NOMO-1 treated with dmso at 0.1 percent for 144 hours (cell line): Measurements from ENCODE around the gene ZCWPW2.

Source experiments
- DNase-seq: peaks from one replicate; lab custom pipeline; 2025; ENCODE audit not compliant: unreplicated experiment; lab: John Stamatoyannopoulos, UW

The ZCWPW2 gene, protein sequence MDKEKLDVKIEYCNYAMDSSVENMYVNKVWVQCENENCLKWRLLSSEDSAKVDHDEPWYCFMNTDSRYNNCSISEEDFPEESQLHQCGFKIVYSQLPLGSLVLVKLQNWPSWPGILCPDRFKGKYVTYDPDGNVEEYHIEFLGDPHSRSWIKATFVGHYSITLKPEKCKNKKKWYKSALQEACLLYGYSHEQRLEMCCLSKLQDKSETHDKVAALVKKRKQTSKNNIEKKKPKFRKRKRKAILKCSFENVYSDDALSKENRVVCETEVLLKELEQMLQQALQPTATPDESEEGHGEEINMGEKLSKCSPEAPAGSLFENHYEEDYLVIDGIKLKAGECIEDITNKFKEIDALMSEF

DNA sequence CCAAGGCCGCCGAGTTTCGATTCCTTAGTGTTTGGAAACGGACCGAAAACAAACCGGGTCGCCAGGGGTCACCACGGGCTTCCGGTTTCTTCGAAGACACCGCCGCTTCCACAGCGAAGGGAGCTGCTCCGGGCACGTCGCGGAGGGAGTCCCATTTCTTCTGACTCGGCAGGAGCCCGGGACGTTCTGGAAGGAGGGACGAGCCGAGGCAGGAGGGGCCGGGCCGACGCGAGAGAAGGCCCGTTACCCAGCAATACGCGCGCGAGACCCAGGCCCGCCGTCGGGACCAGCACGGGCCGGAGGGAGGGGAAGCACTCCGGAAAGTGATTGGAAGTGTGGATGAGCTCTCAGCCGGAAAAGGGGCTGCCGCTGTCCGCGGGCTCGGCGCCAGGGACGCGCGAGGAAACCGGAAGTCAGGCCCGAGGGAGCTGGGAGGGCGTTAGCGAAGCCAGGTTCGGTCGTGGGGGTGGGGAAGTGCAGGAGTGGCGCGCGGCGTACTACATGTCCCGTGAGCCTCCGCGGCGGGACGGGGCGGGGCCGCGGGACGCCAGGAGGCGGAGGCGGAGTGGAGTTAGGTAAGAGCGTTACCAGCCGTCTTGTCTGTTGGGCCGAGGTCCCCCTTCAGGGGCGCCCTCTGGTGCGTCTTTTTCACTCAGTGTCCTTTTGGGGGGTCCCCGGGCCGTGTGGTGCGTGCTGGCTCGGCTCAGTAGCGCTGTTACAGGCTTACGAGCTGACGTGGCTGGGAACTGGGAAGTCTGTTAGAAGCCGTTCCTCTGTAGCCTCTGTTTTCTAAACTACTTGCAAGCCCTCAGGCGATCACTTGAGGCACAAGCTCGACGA, at the start of gene ZCWPW2, which contains the start of gene AZI2:
ZCWPW2 (plus strand) TSS at position 93 of the 840 bp plus-strand sequence. CDS start 64,348 bp downstream, outside the sequence.
AZI2 (minus strand) TSS at position 196 of the 840 bp plus-strand sequence. CDS start 8,207 bp downstream, outside the sequence.
- peak; percentile 91 for DNase-seq

DNA sequence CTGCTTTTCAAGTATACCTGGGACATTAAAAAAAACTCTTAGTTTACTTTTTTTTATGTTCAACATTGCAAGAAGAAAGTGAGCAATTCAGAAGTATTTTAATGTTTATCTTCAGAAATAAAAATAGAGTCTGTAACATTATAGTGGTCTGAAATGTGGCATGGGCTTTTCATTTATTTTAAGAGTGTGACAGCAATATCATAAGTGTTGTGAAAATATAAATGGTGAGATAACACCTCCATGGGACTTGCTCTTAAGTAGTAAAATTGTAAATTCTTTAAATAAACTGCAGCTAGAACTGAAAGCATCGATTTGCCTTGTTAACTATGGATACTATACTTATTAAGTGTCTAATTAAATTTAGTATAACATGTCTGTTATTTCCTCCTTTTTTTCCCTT, 48.8 kb upstream of the ZCWPW2 start:
- no peak for DNase-seq

DNA sequence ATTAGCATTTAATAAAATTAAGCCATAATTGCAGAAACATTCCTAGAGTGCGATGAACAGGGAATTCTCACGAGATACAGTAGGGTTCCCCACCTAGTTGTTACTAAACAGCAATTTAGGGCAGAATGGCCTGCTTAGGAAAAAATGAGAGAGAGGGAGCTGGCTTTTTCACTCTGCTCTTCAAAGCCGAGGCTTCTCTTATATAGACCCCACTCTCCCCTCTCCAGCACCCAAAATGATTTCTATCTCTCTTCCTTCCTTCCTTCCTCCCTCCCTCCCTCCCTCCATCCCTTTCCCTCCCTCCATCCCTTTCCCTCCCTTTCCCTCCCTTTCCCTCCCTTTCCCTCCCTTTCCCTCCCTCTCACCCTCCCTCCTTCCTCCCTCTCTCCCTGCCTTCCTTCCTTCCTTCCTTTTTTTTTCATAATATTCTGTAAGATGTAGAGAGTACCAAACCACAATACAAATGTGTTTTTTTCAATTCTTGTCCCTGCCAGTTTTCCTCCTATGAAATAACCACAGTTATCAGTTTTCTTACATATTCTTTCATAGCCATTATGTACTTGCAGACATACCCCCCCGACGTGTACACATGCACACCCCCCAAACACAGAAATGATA, 48.1 kb upstream of the ZCWPW2 start:
- no peak for DNase-seq

DNA sequence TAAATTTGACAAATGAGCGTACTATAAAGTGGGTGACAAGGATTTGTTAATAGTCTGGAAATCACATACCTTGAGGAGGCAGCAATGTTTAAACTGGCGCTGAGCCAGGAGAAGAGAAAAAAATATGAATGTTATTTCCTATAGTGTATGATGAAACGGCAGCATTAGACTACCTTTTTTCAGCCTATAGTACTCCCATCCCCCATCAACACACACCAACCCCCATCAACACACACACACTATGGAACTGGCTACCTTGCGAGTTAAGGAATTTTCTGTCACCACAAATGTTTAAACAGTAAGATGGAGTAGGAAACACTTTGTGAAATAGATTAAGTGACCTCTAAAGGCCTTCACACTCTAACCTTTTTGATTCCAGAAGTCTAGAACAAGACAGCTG, 46.8 kb upstream of the ZCWPW2 start:
- DNase-seq: no peak

DNA sequence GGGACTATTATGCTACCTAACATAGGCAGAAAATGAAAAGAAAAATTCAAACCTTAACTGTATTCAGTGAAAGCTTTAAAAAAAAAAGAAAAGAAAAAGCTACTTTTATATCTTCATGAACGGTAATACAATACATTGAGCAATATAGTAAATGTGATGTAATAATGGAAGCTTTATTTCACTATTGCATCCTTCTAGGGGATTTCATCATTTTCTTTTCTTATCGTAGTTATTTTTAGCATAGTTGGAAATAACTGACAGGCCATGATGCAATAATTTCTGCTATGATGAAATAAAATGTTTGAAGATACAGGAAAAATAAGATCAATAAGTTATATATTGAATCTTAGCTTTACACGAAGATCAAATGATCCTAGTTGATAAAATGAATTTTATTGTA, 40.3 kb upstream of the ZCWPW2 start:
- DNase-seq: peak; percentile 10

DNA sequence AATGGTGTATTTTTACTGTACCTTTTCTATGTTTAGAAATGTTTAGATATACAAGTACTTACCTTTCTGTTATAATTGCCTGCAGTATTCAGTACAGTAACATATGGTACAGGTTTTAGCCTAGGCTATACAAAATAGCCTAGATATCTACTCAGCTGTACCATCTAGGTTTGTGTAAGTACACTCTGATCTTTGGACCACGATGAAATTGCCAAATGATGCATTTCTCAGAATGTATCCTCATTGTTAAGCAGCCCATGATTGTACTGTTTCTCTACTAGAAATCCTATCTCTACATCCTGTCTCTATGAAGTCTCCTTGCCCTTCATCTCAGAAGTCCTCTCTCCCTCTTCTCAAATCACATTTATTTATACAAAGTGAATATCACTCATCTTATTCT, 32.8 kb upstream of the ZCWPW2 start:
- no peak for DNase-seq

DNA sequence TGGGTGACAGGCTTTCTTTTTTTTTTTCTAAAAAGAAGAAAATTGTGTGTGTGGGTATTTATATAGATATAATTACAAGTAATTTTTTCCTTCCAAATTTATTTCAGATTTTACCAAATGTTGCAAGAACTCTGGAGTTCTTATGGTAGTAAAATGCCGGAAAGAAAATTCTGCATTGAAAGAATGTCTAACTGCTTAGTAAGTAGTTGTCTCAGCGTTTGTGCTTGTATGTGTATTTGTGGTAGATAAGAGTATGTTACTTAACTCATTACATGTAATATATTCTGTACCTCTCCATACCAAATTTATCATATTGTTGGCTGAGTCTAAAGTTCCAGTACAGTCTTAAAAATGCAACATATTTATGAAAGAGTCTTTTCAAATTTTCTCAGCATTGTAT, 32.3 kb upstream of the ZCWPW2 start:
- no peak for DNase-seq

DNA sequence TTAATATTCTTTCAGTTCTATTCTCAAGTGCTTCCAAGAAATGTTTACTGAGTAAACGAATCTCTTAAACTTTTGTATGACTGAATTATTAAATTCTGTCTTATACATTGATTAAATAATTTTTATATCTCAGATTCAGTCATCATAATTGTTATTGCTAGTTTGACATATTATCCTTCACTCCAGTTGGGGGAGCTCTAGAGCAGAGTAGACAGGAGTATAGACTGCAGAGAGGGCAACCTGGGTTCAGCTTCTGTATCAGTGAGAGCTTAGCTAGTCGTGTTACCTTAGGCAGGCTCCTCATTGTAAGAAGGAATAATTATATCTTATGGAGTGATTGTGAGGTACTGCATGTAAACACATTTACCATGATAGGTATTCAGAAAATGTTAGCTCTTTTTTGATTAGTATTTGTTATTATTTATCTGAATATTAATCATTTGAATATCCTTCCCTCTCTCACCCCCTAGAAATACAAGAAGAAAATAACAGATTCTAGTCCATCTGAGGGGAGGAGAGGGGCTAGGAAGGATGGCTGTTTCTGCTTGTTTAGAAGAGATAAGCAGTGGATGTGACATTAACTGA, 31.0 kb upstream of the ZCWPW2 start:
- no peak for DNase-seq

DNA sequence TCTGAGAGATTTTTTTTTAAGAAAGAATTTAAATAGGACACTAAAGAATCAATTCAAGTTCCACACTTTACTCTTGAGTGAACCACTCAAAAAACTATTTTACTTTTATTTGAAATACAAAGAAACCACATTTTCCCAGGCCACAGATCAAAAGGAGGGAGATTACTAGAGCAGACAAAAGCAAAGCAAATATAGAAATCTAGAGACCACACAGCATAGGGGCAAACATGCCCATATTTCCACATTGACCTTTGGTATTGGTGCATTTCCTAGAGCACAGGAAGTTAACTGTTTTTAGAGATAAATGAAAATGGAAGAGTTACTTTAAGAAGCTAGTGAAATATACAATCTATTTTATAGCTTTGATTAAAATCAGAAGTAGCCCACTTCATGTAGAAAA, 27.5 kb upstream of the ZCWPW2 start:
- no peak for DNase-seq

DNA sequence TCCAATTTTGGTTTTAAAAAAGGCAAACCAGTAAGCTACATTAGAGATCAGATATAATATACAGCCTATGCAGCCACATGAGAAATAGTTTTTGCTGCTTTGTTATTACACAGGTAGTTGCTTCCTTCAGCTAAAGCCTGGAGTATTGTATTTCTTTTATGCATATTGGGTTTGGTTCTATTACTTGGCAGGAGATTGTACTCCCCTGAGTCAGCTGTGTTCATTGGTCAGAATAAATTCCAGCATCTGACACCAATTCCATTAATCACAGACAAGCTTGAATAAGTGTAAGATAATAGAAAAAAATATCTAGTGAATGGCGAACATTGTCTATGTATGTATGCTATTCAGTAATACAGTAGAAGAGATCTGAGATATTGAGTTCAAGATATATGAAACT, 26.1 kb upstream of the ZCWPW2 start:
- DNase-seq: no peak

DNA sequence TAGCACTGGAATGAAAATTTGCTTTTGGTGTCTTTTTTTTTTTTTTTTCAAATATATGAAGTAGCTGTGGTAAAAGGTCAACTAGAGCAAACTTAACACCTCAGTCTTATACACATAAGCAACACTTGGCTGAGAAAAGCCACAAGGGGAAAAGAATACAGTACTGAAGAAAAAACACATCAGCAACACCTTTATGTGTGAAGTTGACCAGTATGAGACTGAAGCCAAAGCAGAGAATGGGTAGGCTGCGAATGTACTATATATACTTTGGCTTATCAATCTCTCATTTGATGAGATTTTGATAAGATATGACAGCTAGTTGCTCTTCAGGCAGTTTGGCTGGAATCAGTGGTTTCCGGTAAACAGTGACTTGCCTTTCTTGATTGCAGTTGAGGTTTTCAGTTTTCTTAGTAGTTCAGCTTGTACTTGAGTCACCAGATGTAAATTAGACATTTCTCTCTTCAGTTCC, 22.0 kb upstream of the ZCWPW2 start:
- DNase-seq: peak; percentile 57

DNA sequence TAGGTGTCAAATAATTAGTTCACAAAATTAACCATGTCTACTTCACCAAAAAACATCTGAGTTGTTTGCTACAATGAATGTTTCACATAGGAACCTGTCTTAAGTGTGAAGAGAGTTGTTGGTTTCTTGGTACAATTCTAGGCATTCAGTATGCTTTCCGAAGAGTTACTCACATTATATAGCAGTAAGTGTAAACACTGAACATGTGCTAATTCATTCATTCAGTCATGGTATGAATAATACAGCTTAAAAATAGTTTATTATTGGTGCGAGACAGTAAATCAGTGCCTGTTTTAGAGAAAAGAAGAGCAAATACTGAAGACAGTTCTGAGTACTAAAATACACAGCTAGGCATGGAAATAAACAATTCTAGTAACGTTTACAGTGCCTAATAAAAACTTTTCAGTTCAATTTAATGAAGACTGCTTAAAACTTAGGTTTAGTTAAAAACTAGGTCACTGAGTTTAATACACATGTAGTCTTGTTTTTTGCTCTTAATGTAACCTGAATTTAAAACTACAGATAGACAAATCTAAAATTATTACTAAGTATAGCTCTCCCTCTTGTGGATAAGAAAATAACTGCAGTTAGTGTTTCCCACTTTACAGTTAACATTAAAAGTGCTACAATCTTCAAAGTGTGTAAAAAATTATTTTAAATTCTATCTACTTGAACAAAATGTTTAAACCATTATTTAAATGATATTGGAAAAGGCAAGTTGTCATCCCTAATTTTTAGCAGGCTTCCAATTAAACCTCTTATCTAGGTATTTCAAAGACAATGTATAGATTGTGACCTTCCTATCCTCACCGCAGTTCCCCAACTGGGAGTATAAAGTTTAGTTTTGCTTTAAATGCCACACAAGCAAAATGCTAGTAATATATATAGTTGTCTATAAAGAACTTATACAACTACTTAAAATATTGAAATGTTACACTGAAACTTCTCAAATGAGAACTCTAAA, 20.1 kb upstream of the ZCWPW2 start:
- DNase-seq: no peak

DNA sequence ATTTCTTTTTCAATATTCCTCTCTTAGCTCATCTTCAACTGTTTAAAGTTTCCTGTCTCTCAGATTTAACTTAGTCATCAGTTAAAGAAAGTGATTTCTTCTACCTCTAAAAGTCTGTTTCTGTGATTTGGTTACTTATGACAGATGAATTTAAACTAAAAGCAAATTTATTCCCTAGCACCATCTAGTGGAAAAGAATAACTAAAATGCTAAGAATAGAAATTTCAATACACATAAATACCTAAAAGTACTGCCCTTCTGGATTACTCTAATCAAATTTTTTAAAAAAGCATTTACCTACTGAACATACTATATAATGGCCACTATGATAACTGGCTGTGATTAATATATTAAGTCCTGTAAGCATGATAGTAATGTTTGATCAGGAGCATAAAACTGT, 14.0 kb upstream of the ZCWPW2 start:
- no peak for DNase-seq

DNA sequence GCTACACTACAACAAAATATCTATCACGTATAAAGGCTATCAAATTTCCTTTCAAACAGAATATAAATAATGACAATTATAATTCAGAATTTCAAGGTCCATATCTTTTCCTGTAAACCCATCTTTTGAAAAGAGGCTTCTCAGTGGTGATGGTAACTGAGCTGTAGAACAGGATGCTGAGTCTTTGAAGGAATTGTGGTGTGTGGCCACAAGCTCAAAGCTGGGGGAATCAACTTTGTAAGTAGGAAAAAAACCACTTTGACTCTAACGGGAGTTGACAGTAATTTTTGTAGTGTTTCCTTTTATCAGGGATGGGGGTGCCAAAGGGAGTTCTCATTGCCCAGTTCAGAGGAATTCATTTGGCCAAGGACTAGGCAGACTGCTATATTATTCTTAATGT, 13.3 kb upstream of the ZCWPW2 start:
- no peak for DNase-seq

DNA sequence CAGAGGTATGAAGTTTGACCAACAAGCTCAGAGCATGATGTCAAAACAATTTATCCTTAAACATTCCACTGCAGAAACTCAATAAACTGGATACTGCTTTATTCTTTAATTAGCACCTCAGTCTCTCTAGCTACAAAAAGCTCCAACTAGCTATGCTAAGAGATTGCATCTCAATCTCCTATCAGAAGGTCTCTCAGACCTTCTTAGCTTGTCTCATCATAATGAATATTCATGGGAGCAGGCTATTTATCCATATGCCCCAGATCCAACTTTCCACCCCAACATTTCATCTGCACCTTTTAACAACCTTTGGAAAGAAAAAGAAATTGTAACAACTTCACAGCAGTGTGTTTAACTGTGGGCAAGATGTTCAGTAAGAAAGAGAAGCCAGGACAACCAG, 11.3 kb upstream of the ZCWPW2 start:
- DNase-seq: no peak

DNA sequence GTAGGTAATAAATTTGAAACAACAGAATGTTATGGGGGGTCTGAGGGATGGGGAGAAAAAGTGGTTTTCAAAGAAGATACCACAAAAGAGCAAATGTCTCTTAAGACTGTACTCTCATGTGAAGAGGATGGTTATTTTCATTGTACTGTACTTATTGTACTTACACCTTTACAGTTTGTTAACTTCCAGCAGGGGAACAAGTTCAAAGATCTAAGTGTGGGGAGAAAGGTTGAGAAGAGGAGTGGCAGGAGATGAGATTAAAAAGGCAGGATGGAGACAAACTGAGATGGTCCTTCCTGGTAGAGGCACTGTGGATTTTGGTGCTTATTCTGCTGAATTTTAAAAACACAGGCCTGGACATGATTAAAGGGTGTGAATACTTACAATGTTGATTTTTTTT, 5.4 kb upstream of the ZCWPW2 start:
- no peak for DNase-seq

DNA sequence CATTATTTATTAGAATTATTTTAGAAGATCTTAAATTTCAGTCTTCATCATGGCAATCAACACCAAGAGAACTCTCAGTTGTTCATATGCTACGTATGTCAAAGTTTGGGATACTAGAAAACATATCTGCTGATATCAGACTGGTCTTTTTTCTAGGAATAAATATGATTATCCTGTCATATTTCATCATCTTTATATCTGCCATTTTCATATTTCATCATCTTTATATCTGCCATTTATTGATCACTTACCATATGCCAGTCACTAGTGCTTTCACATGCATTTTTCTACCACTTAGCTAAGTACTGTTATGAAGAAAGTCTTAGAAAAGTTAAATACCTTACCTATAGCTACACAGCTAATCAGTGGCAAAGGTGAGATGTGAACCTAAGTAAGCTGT, 2.8 kb upstream of the ZCWPW2 start:
- no peak for DNase-seq

DNA sequence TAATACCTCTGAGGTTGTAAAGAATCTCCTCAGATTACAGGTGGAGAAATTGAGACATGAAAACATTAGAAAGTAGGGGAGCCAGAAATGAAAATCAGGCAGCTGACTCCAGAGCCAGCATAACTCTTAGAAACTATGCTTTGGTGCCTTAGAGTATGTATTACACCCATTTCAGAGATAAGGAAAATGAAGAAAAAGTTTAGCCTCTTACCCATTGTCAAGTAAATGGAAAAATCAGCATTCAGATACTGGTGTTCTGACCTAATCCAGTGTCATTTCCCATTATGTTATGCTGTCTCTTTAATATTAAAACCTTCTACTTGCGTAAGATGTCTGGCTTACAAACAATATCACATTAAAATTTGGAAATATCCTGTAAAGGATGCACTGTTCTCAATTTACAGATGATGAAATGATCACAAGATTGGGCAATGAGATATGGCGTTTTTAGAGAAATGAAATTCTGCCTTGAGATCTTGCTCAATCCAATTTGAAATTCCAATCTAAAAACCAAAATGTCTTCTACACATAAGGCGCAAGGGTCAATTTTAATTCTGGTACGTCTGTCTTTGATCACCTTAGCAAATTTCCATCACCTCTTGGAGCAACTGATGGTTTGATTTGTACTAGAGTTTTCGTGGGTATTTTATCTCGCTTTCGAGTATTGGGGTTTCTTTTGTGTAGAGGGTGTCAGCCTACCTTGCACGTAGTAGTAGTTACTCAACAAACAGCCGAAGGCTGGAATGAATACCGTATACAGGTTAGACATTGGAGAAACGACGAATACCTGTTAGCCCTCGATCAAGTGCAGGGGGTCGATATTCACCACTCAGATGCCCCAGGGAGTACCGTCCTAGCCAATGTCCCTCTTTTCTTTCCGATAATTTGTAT, 902 bp upstream of the ZCWPW2 start:
- DNase-seq: peak; percentile 68

DNA sequence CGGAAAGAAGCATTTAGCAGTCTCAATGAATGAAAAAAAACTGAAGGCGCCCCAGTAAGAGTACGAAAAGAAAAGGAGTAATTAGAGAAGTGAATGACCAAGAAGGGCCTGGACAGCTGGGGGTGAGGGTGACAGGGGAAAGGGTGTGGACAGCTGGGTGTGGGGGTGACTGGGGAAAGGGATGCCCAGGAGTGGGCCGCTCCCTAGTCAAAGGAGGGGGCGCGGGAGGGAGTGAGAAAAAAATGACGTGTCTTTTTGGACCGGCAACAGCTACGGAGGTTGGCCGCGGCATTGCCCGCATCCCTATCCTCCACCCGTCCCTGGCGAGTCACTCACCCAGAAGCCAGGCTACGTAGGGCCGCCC, 274 bp upstream of the ZCWPW2 start:
- no peak for DNase-seq
